Lung (tissue), 12 donors: ENCODE data around the gene ACVR1B. TPM values are rescaled to one million over a fixed set of nuclear protein-coding genes. Genes with fewer than 3 reads are reported as not detected.

Source experiments
- ATAC-seq: fragments of 200-7000 bp; cut with Tn5 transposase; one replicate; pipeline ENCODE4 v1.9.1; 2020; ENCODE audit warnings: moderate number of reproducible peaks; ENCODE audit not compliant: insufficient read depth, low FRiP score
- DNase-seq, 3 donors: peaks; one replicate each; pipeline ENCODE4 v3.0.0-alpha.2; 2013 to 2017
- H3K27ac ChIP-seq, 2 donors: one replicate each; pipeline ENCODE4 v1.5.1; 2013; ENCODE audit warnings: mild to moderate bottlenecking in 2 of 2, moderate library complexity in 2 of 2, control low read depth in 1 of 2, inconsistent platforms in 1 of 2, low read depth in 1 of 2, low read length in 1 of 2
- H3K27me3 ChIP-seq, 3 donors: one replicate each; pipeline ENCODE4 v1.5.1; 2013; ENCODE audit warnings: low read length in 2 of 3; ENCODE audit not compliant: control insufficient read depth in 3 of 3, insufficient read depth in 3 of 3
- H3K36me3 ChIP-seq, 4 donors: one replicate each; pipeline ENCODE4 v1.5.1; 2013; ENCODE audit warnings: low read length in 4 of 4, mild to moderate bottlenecking in 1 of 4, moderate library complexity in 1 of 4; ENCODE audit not compliant: control insufficient read depth in 4 of 4, insufficient read depth in 4 of 4
- H3K4me1 ChIP-seq, 5 donors: one replicate each; pipeline ENCODE4 v1.5.1; 2013; ENCODE audit warnings: low read length in 5 of 5, mild to moderate bottlenecking in 2 of 5, moderate library complexity in 1 of 5; ENCODE audit not compliant: control insufficient read depth in 5 of 5, insufficient read depth in 5 of 5
- H3K4me3 ChIP-seq: one replicate; pipeline ENCODE4 v1.5.1; 2013; ENCODE audit warnings: mild to moderate bottlenecking, control low read depth, moderate library complexity
- H3K9ac ChIP-seq, 2 donors: one replicate each; pipeline ENCODE4 v1.5.1; 2013; ENCODE audit warnings: low read length in 2 of 2, control low read depth in 1 of 2; ENCODE audit not compliant: insufficient read depth in 1 of 2
- H3K9me3 ChIP-seq, 4 donors: one replicate each; pipeline ENCODE4 v1.5.1; 2013; ENCODE audit warnings: low read length in 3 of 4, mild to moderate bottlenecking in 1 of 4, moderate library complexity in 1 of 4; ENCODE audit not compliant: control insufficient read depth in 4 of 4, insufficient read depth in 3 of 4
- CTCF ChIP-seq: IDR thresholded peaks from 2 replicates; pipeline ENCODE4 v1.5.1; 2012; ENCODE audit warnings: mild to moderate bottlenecking; ENCODE audit errors: control extremely low read depth, extremely low read depth
- WGBS, 2 donors: extraction: QIAGEN DNeasy Blood & Tissue Kit; methylation state at CpG; one replicate each; pipeline ENCODE4 v1.1.7; 2013; 5-methylcytosine and 5-hydroxymethylcytosine counted together
- polyA plus RNA-seq, 2 donors: library from polyadenylated mRNA; stranded (reverse); fragments of 200-250 nt; gene quantifications; one replicate each; pipeline ENCODE4 v1.2.1, GENCODE V29; 2013
- total RNA-seq, 2 donors: library from RNA; depleted of rRNA in 1 of 2; stranded (reverse); fragments of >200 nt in 1 of 2; gene quantifications; one replicate each; pipeline ENCODE4 v1.2.1, GENCODE V29; 2014 to 2021
- donor health status: control.
- donor health status: control.
- donor health status: Bipolar disorder and iron deficiency.
- donor health status: healthy.
- donor health status: DM: yes; HTN: yes; CAD: no.

Gene ACVR1B
- total and polyA plus RNA-seq, 4 donors: 14.0 to 41.7 (median 21.0) TPM

GRCh38 chr12:52018433-52019112, 67.1 kb downstream of the ACVR1B start:
- H3K27ac ChIP-seq: no peak overlapping the region
- no peak overlapping the region for H3K9ac ChIP-seq
- H3K27me3 ChIP-seq: peaks cover 0 to 15% (median 0%) of the 10 kb centered on the region in 3 donors
- no peak for TF ChIP-seq CTCF
- H3K4me3 ChIP-seq: no peak overlapping the region
- H3K4me1 ChIP-seq: peaks cover 0 to 15% (median 3%) of the 10 kb centered on the region in 5 donors
- ATAC-seq (no peak), DNase-seq (no peak)
- H3K9me3 ChIP-seq: no peaks in the 10 kb centered on the region
- 86 to 88% methylated on average over 4 of the region's 4 CpGs for WGBS, 2 donors
- peaks cover 0 to 9% (median 8%) of the 10 kb centered on the region in 4 donors for H3K36me3 ChIP-seq

GRCh38 chr12:52019113-52019770, 67.7 kb downstream of the ACVR1B start:
- Histone ChIP-seq H3K4me1 (peaks cover 0 to 15% (median 3%) of the 10 kb centered on the region in 5 donors), H3K27me3 (peaks cover 0 to 15% (median 0%) of the 10 kb centered on the region in 3 donors), H3K36me3 (peaks cover 0 to 4% (median 2%) of the 10 kb centered on the region in 4 donors), H3K9me3 (no peaks in the 10 kb centered on the region), H3K9ac (no peak overlapping the region), H3K4me3 (no peak overlapping the region), H3K27ac (no peak overlapping the region)
- 72 to 88% methylated on average over 13 of the region's 13 CpGs for WGBS, 2 donors
- ATAC-seq: no peak
- DNase-seq: no peak
- TF ChIP-seq CTCF: no peak

GRCh38 chr12:52020539-52021336, 69.2 kb downstream of the ACVR1B start:
- DNase-seq (peak; percentile 75 to 78 (median 76)), ATAC-seq (no peak)
- Histone ChIP-seq H3K9ac (no peak overlapping the region), H3K4me3 (no peak overlapping the region), H3K9me3 (no peaks in the 10 kb centered on the region), H3K27ac (peak overlapping the region in 1 of 2 donors; percentile 11), H3K4me1 (peaks cover 0 to 12% (median 3%) of the 10 kb centered on the region in 5 donors), H3K27me3 (peaks cover 0 to 12% (median 0%) of the 10 kb centered on the region in 3 donors), H3K36me3 (no peaks in the 10 kb centered on the region)
- WGBS, 2 donors: 24 to 26% methylated on average over 9 of the region's 9 CpGs
- TF ChIP-seq CTCF: peak; percentile 54
